SK-N-SH treated with all-trans-retinoic acid at 6 μM for 48 hours (cell line): ENCODE results near the gene TOMM40L.

Experiments used
- GLIS3 ChIP-seq: fragments of 250-450 bp; sonication (Bioruptor Pico); IDR thresholded peaks from 2 replicates; pipeline ENCODE4 v1.5.0; 2020; ENCODE audit warnings: mild to moderate bottlenecking, moderate library complexity
- PPARA ChIP-seq: fragments of 250-450 bp; sonication (Bioruptor Pico); IDR thresholded peaks from 2 replicates; pipeline ENCODE4 v1.5.0; 2020; ENCODE audit warnings: mild to moderate bottlenecking, borderline replicate concordance
- SNAI2 ChIP-seq: fragments of 250-450 bp; sonication (Bioruptor Pico); IDR thresholded peaks from 2 replicates; pipeline ENCODE4 v1.5.0; 2020; ENCODE audit warnings: mild to moderate bottlenecking, moderate library complexity
- TOX ChIP-seq: fragments of 250-450 bp; sonication (Bioruptor Pico); IDR thresholded peaks from 2 replicates; pipeline ENCODE4 v1.8.0; 2021; ENCODE audit warnings: mild to moderate bottlenecking, moderate library complexity, borderline replicate concordance
- ZC3H10 ChIP-seq: fragments of 250-450 bp; sonication (Bioruptor Pico); IDR thresholded peaks from 2 replicates; pipeline ENCODE4 v1.5.1; 2021; ENCODE audit warnings: mild to moderate bottlenecking, moderate library complexity
- ZFP30 ChIP-seq: fragments of 450-650 bp; formaldehyde crosslinking; IDR thresholded peaks from 2 replicates; pipeline ENCODE4 v1.5.0; 2022; ENCODE audit warnings: mild to moderate bottlenecking, moderate library complexity
- ZNF8 ChIP-seq: fragments of 450-650 bp; formaldehyde crosslinking; IDR thresholded peaks from 2 replicates; pipeline ENCODE4 v1.5.0; 2020; ENCODE audit warnings: mild to moderate bottlenecking, moderate library complexity
- TF ChIP-seq, protein P1 (sequence below): fragments of 250-450 bp; sonication (Bioruptor Pico); IDR thresholded peaks from 2 replicates; pipeline ENCODE4 v1.8.0; 2020; ENCODE audit warnings: mild to moderate bottlenecking, moderate library complexity, borderline replicate concordance
- TF ChIP-seq, protein P2 (sequence below): fragments of 250-450 bp; sonication (Bioruptor Pico); IDR thresholded peaks from 2 replicates; pipeline ENCODE4 v1.5.0; 2020; ENCODE audit warnings: mild to moderate bottlenecking, moderate library complexity
- TF ChIP-seq, protein P3 (sequence below): fragments of 250-450 bp; sonication (Bioruptor Pico); IDR thresholded peaks from 2 replicates; pipeline ENCODE4 v1.5.1; 2020; ENCODE audit warnings: low read depth, mild to moderate bottlenecking, moderate library complexity

DNA sequence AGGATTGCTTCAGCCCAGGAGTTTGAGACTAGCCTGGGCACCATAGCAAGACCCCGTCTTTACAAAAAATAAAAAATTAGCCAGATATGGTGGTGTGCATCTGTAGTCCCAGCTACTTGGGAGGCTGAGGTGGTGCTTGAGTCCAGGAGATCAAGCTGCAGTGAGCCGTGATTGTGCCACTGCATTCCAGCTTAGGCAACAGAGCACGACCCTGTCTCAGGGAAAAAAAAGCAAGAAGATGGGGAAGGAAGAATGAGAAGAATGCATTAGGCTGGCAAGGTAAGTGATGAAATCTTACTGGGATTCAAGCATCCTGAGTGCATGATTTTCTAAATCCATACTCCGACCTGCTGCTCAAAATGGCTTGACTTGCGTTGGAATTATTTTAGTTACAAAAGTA is 39.4 kb downstream of the TOMM40L start:
- TF ChIP-seq, protein P1, sequence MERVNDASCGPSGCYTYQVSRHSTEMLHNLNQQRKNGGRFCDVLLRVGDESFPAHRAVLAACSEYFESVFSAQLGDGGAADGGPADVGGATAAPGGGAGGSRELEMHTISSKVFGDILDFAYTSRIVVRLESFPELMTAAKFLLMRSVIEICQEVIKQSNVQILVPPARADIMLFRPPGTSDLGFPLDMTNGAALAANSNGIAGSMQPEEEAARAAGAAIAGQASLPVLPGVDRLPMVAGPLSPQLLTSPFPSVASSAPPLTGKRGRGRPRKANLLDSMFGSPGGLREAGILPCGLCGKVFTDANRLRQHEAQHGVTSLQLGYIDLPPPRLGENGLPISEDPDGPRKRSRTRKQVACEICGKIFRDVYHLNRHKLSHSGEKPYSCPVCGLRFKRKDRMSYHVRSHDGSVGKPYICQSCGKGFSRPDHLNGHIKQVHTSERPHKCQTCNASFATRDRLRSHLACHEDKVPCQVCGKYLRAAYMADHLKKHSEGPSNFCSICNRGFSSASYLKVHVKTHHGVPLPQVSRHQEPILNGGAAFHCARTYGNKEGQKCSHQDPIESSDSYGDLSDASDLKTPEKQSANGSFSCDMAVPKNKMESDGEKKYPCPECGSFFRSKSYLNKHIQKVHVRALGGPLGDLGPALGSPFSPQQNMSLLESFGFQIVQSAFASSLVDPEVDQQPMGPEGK (CRISPR knock-in tag): no peak
- TF ChIP-seq, protein P2, sequence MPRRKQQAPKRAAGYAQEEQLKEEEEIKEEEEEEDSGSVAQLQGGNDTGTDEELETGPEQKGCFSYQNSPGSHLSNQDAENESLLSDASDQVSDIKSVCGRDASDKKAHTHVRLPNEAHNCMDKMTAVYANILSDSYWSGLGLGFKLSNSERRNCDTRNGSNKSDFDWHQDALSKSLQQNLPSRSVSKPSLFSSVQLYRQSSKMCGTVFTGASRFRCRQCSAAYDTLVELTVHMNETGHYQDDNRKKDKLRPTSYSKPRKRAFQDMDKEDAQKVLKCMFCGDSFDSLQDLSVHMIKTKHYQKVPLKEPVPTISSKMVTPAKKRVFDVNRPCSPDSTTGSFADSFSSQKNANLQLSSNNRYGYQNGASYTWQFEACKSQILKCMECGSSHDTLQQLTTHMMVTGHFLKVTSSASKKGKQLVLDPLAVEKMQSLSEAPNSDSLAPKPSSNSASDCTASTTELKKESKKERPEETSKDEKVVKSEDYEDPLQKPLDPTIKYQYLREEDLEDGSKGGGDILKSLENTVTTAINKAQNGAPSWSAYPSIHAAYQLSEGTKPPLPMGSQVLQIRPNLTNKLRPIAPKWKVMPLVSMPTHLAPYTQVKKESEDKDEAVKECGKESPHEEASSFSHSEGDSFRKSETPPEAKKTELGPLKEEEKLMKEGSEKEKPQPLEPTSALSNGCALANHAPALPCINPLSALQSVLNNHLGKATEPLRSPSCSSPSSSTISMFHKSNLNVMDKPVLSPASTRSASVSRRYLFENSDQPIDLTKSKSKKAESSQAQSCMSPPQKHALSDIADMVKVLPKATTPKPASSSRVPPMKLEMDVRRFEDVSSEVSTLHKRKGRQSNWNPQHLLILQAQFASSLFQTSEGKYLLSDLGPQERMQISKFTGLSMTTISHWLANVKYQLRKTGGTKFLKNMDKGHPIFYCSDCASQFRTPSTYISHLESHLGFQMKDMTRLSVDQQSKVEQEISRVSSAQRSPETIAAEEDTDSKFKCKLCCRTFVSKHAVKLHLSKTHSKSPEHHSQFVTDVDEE (CRISPR knock-in tag): no peak
- TF ChIP-seq, protein P3, sequence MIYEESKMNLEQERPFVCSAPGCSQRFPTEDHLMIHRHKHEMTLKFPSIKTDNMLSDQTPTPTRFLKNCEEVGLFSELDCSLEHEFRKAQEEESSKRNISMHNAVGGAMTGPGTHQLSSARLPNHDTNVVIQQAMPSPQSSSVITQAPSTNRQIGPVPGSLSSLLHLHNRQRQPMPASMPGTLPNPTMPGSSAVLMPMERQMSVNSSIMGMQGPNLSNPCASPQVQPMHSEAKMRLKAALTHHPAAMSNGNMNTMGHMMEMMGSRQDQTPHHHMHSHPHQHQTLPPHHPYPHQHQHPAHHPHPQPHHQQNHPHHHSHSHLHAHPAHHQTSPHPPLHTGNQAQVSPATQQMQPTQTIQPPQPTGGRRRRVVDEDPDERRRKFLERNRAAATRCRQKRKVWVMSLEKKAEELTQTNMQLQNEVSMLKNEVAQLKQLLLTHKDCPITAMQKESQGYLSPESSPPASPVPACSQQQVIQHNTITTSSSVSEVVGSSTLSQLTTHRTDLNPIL: no peak
- TF ChIP-seq ZC3H10 (CRISPR knock-in tag) (no peak), TOX (CRISPR knock-in tag) (no peak), PPARA (CRISPR knock-in tag) (no peak), GLIS3 (CRISPR knock-in tag) (no peak), ZNF8 (CRISPR knock-in tag) (no peak), SNAI2 (CRISPR knock-in tag) (no peak), ZFP30 (no peak)
